HG02642 (cell line): ENCODE data around the gene DEFB114.

Source experiments
- ATAC-seq: cut with Tn5 transposase; IDR thresholded peaks from one replicate; pipeline ENCODE4 v1.9.1; 2021; ENCODE audit warnings: mild to moderate bottlenecking; ENCODE audit not compliant: unreplicated experiment, poor library complexity

Gene DEFB114

GRCh38 chr6:49937811-49938210 lies 26.2 kb downstream of the DEFB114 start:
- ATAC-seq = no peak

GRCh38 chr6:49937017-49937416 lies 26.9 kb downstream of the DEFB114 start:
- ATAC-seq = no peak

GRCh38 chr6:49935387-49935786 lies 28.6 kb downstream of the DEFB114 start:
- no peak for ATAC-seq

- no peak for ATAC-seq
Measured at GRCh38 chr6:49934770-49935169, 29.2 kb downstream of the DEFB114 start.

DNA sequence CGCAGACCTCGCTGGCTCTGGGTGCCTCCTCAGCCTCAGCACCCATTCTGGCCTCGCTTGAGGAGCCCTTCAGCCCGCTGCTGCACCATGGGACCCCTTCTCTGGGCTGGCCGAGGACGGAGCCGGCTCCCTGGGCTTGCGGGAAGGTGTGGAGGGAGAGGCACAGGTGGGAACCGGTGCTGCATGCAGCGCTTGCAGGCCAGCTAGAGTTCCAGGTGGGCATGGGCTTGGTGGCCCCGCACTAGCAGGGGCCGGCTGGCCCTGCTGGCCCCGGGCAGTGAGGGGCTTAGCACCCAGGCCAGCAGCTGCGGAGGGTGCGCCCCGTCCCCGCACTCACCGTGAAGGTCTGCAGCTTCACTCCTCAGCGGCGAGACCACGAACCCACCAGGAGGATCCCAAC lies 30.4 kb downstream of the DEFB114 start:
- no peak for ATAC-seq

GRCh38 chr6:49929340-49929739 lies 34.6 kb downstream of the DEFB114 start:
- ATAC-seq = no peak

- ATAC-seq = no peak
Measured at GRCh38 chr6:49923826-49924225, 40.1 kb downstream of the DEFB114 start.

GRCh38 chr6:49919935-49920644 lies 43.9 kb downstream of the DEFB114 start:
- ATAC-seq = no peak

DNA sequence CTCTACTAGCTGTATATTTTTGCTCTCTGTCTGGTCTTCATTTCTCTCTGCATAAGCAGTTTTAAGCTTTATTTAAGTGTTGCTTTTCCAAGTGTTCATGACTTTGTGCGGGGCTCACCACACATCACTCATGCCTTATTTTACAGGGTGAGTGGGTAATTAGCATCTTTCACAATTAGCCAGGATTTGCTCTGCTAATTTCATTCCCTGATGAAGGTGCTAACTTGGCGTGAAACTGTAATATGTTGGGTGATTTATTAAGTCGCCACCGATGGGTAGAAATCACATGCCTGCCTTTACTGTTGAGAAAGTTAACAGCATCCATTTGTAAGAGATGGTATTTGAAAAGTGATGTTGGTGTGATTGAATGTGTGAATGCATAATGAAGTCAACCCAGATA lies 44.7 kb downstream of the DEFB114 start:
- no peak for ATAC-seq

GRCh38 chr6:49918787-49919186 lies 45.2 kb downstream of the DEFB114 start:
- no peak for ATAC-seq

DNA sequence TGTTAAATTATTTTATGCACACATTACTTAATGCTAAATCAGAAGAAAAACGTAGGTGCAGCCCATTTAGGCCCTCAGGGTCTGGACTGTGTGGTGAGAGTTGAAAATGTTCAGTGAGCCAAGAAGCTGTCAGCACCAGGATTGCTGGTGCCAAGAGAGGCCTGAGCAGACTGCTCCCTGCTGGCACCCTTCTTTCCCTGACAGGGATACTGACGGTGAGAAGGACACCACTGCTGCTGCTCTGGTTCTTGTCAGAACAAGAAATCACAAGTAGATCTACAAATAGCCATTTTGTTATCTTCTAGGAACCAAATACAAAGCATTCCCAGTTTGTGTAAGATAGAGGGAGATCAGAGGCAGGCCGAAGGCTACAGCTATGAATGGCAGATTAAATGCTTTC lies 48.9 kb downstream of the DEFB114 start:
- ATAC-seq = no peak

DNA sequence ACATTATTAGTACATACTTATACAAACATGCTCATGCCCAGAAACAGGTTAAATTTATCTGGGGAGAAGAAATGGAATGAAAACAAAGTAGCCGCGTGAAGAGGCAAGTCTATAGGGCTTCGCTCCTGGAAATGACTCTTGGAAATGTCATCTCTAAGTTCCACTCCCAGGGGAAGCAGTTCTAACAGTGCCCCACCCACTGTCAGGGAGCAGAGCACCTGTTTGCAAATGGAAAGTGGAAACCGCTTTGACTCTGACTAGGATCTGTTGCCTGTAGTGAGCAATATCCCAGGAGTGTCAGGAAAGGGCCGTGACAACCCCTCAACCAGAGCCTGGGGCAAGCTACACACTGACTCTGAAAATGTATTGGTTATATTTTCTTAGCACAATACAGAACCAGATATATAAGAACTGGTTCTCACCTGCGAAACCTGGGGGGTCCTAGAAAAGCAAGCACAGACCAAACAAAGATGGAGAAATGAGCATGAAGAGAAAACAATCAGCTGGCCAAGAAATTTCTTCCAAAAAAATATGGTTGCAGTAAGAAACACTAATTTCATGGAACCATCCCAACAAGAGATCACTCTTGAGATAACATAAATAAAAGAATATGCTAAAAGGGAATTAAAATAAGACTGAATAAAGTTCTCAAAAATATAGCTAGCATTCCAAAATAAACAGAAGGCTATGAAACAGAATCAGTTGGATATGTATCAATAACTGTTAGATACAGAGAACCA lies 50.2 kb downstream of the DEFB114 start:
- no peak for ATAC-seq

- no peak for ATAC-seq
Measured at GRCh38 chr6:49912196-49912595, 51.8 kb downstream of the DEFB114 start.

DNA sequence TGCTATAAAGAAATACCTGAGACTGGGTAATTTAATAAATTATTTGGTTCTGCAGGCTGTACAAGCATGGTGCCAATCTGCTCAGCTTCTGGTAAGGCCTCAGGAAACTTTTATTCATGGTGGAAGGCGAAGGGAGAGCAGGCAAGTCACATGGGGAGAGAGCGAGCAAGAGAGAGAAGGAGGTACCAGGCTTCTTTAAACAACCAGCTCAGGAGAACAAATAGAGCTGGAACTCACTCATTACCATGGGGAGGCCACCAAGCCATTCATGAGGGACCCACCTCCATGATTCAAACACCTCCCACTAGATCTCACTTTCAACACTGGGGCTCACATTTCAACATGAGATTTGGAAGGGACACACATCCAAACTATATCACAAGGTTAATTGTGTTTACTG lies 52.7 kb downstream of the DEFB114 start:
- no peak for ATAC-seq
